Measurements from ENCODE around the gene PTPRA. TPM values are rescaled to one million over a fixed set of nuclear protein-coding genes. Genes with fewer than 3 reads are reported as not detected.
"Not testable (repeated sequence)": the region's sequence is repeated elsewhere in the genome, so short reads cannot be mapped to it uniquely, and the experiment has no call there.

Gene PTPRA
- polyA plus RNA-seq, 3 donors: 13.0 to 41.9 (median 13.1) TPM

DNA sequence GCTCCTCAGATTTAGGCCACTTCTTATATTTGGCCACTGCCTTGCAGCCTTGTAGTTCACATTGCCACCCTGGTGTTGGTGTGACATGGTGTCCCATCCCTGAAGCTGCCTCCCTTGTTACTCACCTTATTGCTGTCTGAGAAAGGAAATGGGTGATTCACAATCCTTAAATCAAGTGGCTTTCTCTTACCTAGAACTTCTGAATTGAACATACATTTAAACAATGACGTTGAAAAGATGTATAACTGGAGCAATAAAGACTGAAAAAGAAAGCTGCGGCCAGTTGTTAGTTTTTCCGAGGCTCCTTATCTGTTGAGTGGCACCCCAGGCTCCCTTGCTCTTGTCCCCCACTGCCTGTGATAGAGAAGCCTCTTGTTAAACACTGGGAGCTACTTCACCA, 141.4 kb downstream of the PTPRA start:
- H3K27me3 Mint-ChIP-seq (ENCODE audit: low read depth in 3 of 3): no peaks in the 10 kb centered on the region
- WGBS (ENCODE audit: insufficient coverage): no CpG with 5 or more reads among the region's 3 CpGs
- Histone ChIP-seq H3K36me3 (replicated peaks in 1 of 2; ENCODE audit: control insufficient read depth in 1 of 2, insufficient read depth in 2 of 2, low read length in 2 of 2) (peaks cover 37 to 76% of the 10 kb centered on the region in 2 donors), H2AFZ (ENCODE audit: insufficient read depth, low read depth, low read length, poor library complexity, severe bottlenecking) (no peak overlapping the region), H3K4me2 (replicated peaks; ENCODE audit: extremely low read depth, low read length, poor library complexity, severe bottlenecking) (no peak overlapping the region), H3K27me3 (ENCODE audit: control insufficient read depth in 2 of 2, insufficient read depth in 2 of 2, low read length in 2 of 2) (no peaks in the 10 kb centered on the region), H3K9ac (ENCODE audit: insufficient read depth, low read length, poor library complexity, severe bottlenecking) (no peak overlapping the region), H3K27ac (ENCODE audit: low read depth in 1 of 2, low read length in 2 of 2) (no peak overlapping the region), H3K79me2 (ENCODE audit: insufficient read depth, low read length) (no peaks in the 10 kb centered on the region), H3K4me3 (replicated peaks in 1 of 3; ENCODE audit: low read depth in 2 of 3, low read length in 3 of 3) (no peak overlapping the region), H3K9me3 (replicated peaks in 1 of 2; ENCODE audit: control insufficient read depth in 1 of 2, insufficient read depth in 1 of 2, low read length in 2 of 2) (no peaks in the 10 kb centered on the region), H3K4me1 (ENCODE audit: control insufficient read depth in 1 of 2, insufficient read depth in 2 of 2, low read length in 2 of 2) (no peaks in the 10 kb centered on the region), H4K20me1 (ENCODE audit: insufficient read depth, low read length) (no peaks in the 10 kb centered on the region)
- no peak overlapping the region for H3K27ac Mint-ChIP-seq
- no peak for TF ChIP-seq CTCF (IDR thresholded peaks at IDR 0.05)
- intact Hi-C loops (cut with micrococcal nuclease): no loop called here
- H3K36me3 Mint-ChIP-seq: peaks cover 55 to 67% of the 10 kb centered on the region in 2 donors
- no peak overlapping the region for H3K4me3 Mint-ChIP-seq
- no peak for DNase-seq
- no peaks in the 10 kb centered on the region for H3K4me1 Mint-ChIP-seq
- peaks cover 0 to 3% (median 0%) of the 10 kb centered on the region in 7 donors for H3K9me3 Mint-ChIP-seq

- peaks cover 50 to 65% of the 10 kb centered on the region in 2 donors for H3K36me3 Mint-ChIP-seq
- H3K27me3 Mint-ChIP-seq (ENCODE audit: low read depth in 3 of 3); H2AFZ ChIP-seq (ENCODE audit: insufficient read depth, low read depth, low read length, poor library complexity, severe bottlenecking); H3K4me3 Mint-ChIP-seq; H3K4me1 Mint-ChIP-seq; H3K27ac ChIP-seq (ENCODE audit: low read depth in 1 of 2, low read length in 2 of 2); H3K4me2 ChIP-seq (replicated peaks; ENCODE audit: extremely low read depth, low read length, poor library complexity, severe bottlenecking); H3K27me3 ChIP-seq (ENCODE audit: control insufficient read depth in 2 of 2, insufficient read depth in 2 of 2, low read length in 2 of 2); H3K9me3 Mint-ChIP-seq; H3K27ac Mint-ChIP-seq; H3K4me3 ChIP-seq (replicated peaks in 1 of 3; ENCODE audit: low read depth in 2 of 3, low read length in 3 of 3); H4K20me1 ChIP-seq (ENCODE audit: insufficient read depth, low read length); H3K4me1 ChIP-seq (ENCODE audit: control insufficient read depth in 1 of 2, insufficient read depth in 2 of 2, low read length in 2 of 2); H3K9me3 ChIP-seq (replicated peaks in 1 of 2; ENCODE audit: control insufficient read depth in 1 of 2, insufficient read depth in 1 of 2, low read length in 2 of 2); DNase-seq; H3K79me2 ChIP-seq (ENCODE audit: insufficient read depth, low read length); H3K9ac ChIP-seq (ENCODE audit: insufficient read depth, low read length, poor library complexity, severe bottlenecking); intact Hi-C loops (cut with micrococcal nuclease): not testable (repeated sequence)
- H3K36me3 ChIP-seq (replicated peaks in 1 of 2; ENCODE audit: control insufficient read depth in 1 of 2, insufficient read depth in 2 of 2, low read length in 2 of 2): peaks cover 36 to 71% of the 10 kb centered on the region in 2 donors
- no CpG with 5 or more reads among the region's 5 CpGs for WGBS (ENCODE audit: insufficient coverage)
Measured at GRCh38 chr20:3015302-3015701, 142.0 kb downstream of the PTPRA start.
